ENCODE measurements around the gene TNIK.

GRCh38 chr3:171237009-171237385, 223.2 kb downstream of the TNIK start:
- no peak for TF ChIP-seq ATF3 (IDR thresholded peaks at IDR 0.05; ENCODE audit: borderline replicate concordance, extremely low read depth, low read depth, low read length)
- no peak for TF ChIP-seq RB1 (IDR thresholded peaks at IDR 0.05; ENCODE audit: borderline replicate concordance)
- no peak for TF ChIP-seq CTCF (IDR thresholded peaks at IDR 0.05 in 2 of 3, conservative IDR thresholded peaks at IDR 0.05 in 1 of 3; ENCODE audit: control insufficient read depth in 2 of 3, extremely low read depth in 1 of 3, insufficient read depth in 1 of 3, low read depth in 3 of 3, low read length in 3 of 3)
- TF ChIP-seq ZBTB33 (IDR thresholded peaks at IDR 0.05): no peak

All from GM12878 (cell line).